ENCODE measurements around the gene PPP1R3G. TPM values are rescaled to one million over a fixed set of nuclear protein-coding genes. Genes with fewer than 3 reads are reported as not detected.
A peak's percentile ranks its signal among the peaks of the same experiment; 100 is the strongest.
"Not testable (repeated sequence)": the region's sequence is repeated elsewhere in the genome, so short reads cannot be mapped to it uniquely, and the experiment has no call there.

The PPP1R3G gene
- total RNA-seq = 1 to 10 TPM; 2.8 to 4.2 TPM
- long read RNA-seq, donor 1, full-length matches to known transcripts = 5 of 5 reads
- long read RNA-seq, donor 1, partial matches to known transcripts = 0 of 5 reads
- long read RNA-seq, donor 1, other reads (novel, unspliced or antisense) = 0 of 5 reads
- long read RNA-seq, donor 2, full-length matches to known transcripts = 21 of 21 reads
- long read RNA-seq, donor 2, partial matches to known transcripts = 0 of 21 reads
- long read RNA-seq, donor 2, other reads (novel, unspliced or antisense) = 0 of 21 reads

DNA sequence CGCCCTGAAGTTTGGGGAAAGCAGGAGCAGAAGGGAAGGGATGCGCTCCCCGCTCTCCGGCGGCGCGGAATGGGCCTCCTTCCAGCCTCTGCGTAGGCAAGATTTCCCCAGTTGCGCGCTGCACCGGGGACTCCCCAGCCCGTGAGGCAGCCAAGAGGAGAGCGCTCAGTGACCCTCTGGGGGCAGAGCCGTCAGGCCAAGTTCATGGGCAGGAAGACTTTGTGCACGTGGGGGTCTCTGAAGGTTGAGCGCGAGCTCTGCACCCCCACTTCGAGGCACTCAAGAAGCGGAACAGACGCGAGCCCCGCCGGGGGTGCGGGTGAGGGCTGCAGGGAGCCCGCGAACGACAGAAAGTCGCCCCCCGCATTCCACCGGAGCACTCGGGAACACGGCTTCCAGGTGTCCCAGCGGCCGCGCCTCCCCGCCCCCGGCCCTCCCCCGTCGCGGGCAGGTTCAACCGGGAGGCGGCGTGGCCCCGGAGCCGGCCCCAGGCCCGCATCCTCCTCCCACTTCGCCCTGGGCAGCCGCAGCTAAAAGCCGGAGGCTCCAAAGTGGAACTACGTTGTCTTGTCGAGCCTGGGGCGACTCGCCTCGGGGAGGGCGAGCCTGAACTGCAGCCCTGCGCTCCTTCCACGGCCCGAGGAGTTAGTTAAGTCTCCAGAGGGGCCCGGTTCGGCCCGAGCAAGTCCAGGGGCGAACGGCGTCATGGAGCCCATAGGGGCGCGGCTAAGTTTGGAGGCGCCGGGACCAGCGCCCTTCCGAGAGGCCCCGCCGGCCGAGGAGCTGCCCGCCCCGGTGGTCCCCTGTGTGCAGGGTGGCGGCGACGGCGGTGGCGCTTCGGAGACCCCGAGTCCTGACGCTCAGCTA, at the start of gene PPP1R3G:
Gene PPP1R3G (plus strand): TSS at position 561 of the 867 bp plus-strand sequence. CDS start 145 bp downstream, at position 706.
- intact Hi-C loops (cut with DNase I) = no loop called here

DNA sequence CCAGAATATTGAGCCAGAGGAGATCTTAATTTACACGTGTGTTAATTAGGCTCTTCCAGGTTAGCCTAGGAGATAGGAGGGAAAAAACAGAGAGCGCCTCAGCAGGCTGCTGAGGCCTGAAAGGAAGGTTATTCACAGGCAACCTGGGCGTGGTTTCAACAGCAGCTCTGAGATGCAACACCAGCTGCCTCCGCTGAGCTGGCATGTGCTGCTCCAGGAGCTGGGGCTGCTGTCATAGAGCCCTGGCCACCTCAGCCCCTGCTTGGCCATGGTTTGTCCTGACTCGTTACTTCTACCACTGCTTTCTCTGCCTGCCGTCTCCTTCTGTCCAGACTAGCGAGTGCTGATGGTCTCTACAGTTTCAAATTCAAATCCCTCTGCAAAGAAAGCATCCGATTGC, 48.9 kb upstream of the PPP1R3G start:
- no peak for DNase-seq (ENCODE audit: low spot score)
- intact Hi-C loops (cut with DNase I) = no loop called here

More for the DNA sequence above, at the start of gene PPP1R3G:
- peak; percentile 89 for DNase-seq (ENCODE audit: low spot score)

DNA sequence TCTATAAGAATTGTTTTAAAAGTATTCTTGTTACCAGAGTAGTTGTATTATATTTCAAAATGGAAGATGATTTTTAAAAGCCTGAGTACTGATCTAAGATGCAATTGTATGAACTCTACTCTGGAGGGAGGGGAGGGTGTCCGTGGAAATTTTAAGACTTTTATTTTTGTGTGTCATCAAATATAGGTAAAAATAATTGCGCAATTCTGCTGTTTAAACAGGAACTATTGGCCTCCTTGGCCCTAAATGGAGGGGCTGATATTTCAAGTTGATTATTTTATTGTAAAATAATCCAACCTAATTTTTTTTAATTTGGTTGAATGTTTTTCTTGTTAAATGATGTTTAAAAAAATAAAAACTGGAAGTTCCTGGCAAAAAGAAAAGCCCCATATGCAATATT, 43.2 kb upstream of the PPP1R3G start:
- intact Hi-C loops (cut with DNase I) = no loop called here

DNA sequence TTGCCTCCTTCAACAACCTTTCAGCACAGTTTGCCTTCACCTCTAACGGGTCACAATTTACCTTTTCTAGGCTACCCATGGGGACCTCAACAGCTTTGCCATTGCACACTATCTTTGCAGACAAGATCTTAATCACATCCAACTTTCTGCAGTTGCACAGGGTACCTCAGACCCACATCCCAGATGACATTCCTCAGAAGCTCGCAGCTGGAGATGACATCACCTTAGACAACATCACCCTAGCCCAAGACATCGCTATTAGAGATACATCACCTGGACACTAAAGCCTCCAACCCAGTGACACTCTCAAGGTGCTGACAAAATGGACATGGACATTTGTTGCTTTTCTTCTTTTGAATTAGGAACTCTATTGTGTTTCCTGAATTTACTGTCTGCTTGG, 42.7 kb upstream of the PPP1R3G start:
- intact Hi-C loops (cut with DNase I) = no loop called here
- DNase-seq (ENCODE audit: low spot score) = no peak

More for the DNA sequence above, 43.2 kb upstream of the PPP1R3G start:
- no peak for DNase-seq (ENCODE audit: low spot score)

DNA sequence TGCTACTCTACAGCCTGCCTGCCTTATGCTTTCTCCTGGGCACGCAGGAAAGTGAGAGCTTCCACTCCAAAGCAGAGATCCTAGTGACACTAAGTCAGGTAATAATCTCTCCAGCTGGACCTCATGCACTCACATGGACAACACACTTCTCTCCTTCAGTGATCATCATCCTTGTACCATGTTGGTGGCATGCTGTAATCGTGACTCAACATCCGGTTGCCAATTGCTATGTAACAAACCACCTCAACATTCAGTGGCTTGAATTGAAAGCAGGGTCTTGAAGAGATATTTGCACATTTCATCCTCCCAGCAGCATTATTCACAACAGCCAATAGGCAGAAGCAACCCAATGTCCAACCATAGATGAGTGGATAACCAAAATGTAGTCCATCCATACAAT, 40.3 kb upstream of the PPP1R3G start:
- DNase-seq (ENCODE audit: low spot score) = no peak
- intact Hi-C loops (cut with DNase I) = no loop called here

DNA sequence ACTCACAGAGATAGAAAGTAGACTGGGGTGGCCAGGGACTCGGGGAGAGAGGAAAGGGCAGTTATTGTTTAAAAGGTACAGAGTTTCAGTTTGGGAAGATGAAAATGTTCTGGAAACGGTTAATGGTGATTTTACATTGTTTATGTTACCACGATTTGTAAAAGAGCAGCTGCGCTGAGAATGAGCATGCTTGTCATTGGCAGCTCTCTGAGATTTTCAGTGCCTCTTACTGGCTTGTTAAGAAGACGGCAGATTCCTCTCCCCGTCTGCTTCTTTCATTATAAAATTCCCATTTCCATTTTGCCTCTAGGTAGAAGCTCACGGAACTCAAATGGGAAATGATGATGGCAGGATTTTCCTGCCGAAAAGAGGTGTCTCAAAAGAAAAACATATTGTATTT, 39.7 kb upstream of the PPP1R3G start:
- intact Hi-C loops (cut with DNase I) = no loop called here
- no peak for DNase-seq (ENCODE audit: low spot score)

DNA sequence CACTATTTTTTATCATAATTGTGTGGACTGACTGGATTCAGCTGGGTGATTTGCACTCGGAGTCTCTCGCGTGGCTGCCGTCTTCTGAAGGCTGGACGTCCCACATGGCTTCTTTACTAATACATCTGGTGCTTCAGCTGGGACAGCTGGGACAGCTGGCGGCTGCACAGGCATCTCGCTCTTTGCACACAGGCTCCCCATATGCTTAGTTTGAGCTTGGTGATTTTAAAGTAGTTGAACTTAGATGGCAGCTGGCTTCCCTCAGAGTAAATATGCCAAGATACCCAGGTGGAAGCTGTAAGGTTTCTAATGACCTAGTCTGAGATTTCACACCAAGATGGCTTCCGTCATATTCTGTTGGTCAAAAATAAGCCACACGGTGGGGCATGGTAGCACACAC, 38.7 kb upstream of the PPP1R3G start:
- intact Hi-C loops (cut with DNase I) = no loop called here
- no peak for DNase-seq (ENCODE audit: low spot score)

DNA sequence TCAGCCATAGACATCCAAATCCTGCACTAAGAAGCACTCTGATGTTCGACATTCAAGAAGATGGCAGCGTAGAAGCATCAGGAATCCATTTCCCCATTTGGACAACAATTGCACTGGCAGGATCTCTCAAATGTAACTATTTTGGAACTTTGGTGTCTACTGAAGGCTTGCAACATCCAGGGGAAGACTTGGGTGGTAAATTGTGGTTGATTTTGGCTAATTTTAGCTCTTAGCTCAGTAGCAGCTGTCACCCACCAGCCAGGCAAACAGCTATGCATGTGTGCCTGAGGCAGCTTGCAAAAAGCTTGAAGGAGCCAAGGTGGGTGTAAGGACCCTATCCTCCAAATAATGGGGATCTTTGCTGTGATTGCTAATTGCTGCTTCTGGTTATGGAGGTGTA, 35.1 kb upstream of the PPP1R3G start:
- intact Hi-C loops (cut with DNase I) = no loop called here

DNA sequence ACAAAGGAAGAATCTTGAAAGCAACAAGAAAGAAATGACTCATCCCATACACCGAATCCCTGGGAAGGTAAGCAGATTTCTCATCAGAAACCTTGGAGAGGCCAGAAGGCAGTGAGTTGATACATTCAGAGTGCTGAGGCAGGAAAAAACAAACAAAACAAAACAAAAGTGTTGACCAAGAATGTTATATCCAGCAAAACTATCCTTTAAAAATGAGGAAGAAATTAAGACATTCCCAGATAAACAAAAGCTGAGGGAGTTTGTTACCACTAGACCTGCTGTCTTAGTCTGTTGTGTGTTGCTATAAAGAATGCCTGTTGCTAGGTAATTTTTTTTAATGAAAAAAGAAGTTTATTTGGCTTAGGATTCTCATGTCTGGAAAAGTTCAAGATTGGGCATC, 33.7 kb upstream of the PPP1R3G start:
- intact Hi-C loops (cut with DNase I) = no loop called here
- no peak for DNase-seq (ENCODE audit: low spot score)

More for the DNA sequence above, 35.1 kb upstream of the PPP1R3G start:
- DNase-seq (ENCODE audit: low spot score) = no peak

DNA sequence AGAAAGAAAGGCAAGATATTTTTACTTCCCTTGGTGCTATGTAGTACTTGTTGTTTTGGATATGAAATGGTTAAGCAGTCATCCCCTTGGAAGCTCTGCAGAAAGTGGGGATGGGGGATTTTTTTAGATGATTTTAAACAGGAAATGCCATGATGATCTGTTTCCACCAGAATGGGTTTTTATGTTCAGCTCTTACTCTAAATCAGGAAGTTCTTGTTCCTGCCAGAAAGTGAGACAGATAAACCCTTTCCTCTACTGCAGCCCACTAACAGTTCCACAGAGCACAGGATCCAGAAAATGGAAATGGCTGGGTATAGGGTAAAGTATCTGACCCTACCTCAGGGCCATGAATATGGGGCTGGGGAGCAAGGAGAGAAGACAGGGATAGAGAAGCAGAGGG, 32.1 kb upstream of the PPP1R3G start:
- intact Hi-C loops (cut with DNase I) = no loop called here
- DNase-seq (ENCODE audit: low spot score) = no peak

DNA sequence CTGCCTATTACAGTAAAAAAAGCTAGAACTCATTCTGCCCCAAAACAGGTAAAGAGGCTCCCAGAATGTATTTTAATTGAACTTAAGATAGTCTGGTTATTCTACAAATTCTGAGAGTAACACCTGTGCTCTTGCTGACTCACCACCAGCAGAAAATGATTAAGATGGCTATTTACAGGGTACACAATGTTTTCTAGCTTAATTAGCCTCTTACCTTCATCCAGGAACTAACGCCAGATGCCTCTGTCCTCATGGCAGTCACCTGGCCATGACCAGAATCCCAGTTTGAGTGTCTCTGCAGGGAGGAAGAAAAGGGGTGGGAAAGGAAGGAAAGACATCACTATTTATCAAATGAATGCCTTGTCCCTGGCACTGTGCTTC, 31.3 kb upstream of the PPP1R3G start:
- no peak for DNase-seq (ENCODE audit: low spot score)
- intact Hi-C loops (cut with DNase I) = no loop called here

DNA sequence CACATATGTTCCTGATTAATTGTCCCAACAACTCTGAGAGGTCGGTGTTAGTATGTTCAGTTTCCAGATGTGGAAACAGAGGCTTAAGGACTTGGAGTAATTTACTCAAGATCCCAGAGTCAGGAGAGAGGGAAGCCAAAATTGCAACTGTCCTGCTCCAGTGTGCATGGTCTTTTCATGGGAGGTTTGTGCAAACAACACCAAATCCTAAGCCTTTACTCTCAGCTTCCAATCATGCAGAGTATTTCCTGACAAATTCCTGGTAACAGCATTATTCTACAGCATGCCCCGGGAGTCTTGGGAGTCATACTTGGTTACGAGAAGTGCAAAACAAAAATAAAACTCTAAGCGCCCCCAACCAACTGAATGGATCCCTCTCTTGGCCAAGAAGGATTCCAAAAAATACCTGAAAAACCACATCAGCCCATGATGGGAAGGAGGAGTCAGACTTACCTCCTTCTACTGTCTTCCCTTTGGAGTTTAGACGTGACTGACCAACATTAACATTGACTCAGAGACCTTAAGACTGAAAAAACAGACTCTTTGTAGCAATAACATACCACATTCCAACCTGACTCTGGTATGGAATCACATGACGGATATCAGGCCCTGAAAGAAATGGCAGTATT, 30.8 kb upstream of the PPP1R3G start:
- intact Hi-C loops (cut with DNase I) = no loop called here

DNA sequence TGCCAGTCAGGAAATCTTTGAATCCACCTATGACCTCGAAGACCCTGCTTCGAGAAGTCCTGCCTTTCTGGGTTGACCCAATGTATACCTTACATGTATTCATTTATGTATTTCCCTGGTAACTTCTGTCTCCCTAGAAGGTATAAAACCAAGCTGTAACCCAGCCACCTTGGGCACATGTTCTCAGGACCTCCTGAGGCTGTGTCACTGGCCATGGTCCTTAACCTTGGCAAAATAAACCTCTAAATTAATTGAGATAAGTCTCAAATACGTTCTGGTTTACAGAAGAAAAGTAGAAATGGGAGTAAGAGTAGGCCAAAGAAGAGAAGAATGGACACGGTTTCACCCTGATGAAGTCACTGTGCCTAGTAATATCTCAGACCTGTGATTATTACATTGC, 30.0 kb upstream of the PPP1R3G start:
- intact Hi-C loops (cut with DNase I) = no loop called here
- DNase-seq (ENCODE audit: low spot score) = no peak

More for the DNA sequence above, 30.8 kb upstream of the PPP1R3G start:
- no peak for DNase-seq (ENCODE audit: low spot score)

DNA sequence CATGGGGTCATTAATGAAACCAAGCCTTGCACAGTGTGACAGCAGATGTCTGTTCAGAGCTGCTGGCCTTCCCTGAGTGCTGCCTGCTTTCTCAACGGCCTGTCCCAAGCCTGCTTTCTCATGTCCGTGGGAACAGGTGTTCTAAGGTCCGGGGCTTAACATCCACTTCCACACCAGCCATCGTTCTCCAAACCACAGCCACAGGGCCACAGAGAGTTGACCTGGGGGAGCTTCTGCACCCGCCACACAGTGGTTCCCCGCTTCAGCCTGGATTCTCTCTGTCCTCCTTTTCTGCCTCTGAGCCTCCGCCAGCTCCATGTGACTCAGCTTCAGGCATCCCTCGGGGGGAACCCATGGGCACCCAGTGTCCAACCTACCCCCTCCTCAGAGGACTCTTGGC, 26.9 kb upstream of the PPP1R3G start:
- no peak for DNase-seq (ENCODE audit: low spot score)
- intact Hi-C loops (cut with DNase I) = no loop called here

DNA sequence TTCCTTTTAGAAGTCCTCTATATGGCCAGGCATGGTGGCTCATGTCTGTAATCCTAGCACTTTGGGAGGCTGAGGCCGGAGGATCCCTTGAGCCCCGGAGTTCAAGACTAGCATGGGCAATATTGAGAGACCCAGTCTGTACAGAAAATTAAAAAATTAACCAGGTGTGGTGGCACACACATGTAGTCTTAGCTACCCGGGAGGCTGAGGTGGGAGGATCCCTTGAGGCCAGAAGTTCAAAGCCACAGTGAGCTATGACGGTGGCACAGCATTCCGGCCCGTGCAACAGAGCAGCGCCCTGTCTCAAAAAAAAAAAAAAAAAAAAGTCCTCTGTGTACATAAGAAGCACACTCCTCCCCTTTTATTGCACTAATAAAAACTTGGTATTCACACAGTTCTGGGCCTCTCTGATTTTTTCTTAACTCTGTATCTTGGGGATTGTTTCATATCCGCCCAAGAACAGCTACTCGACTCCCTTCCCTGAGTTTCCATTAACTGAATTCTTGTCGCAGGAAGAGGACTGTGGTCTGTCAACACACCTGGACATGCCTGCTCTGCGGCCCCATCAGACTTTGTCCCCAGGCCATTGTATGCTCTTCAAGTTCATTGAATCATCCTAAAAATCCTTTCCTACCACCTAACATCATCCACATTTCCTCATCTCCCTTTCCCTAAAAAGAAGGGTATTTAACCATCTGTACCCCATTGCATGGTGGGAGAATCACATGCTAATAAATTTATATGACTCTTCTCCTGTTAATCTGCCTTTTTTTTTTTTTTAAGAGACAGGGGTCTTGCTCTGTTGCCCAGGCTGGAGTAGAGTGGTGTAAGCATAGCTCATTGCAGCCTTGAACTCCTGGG, 25.9 kb upstream of the PPP1R3G start:
- no peak for DNase-seq (ENCODE audit: low spot score)
- intact Hi-C loops (cut with DNase I) = no loop called here

DNA sequence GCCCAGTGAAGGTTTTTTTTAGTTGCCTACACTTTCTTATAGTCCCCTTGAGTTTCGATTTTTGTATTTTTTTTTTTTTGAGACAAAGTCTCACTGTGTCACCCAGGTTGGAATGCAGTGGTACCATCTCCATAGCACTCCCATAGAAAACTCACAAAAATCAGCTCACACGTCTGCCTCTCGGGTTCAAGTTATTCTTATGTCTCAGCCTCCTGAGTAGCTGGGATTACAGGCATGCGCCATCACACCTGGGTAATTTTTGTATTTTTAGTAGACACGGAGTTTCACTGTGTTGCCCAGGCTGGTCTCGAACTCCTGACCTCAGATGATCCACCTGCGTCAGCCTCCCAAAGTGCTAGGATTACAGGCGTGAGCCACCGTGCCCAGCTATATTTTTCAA, 24.7 kb upstream of the PPP1R3G start:
- intact Hi-C loops (cut with DNase I); DNase-seq (ENCODE audit: low spot score): not testable (repeated sequence)

DNA sequence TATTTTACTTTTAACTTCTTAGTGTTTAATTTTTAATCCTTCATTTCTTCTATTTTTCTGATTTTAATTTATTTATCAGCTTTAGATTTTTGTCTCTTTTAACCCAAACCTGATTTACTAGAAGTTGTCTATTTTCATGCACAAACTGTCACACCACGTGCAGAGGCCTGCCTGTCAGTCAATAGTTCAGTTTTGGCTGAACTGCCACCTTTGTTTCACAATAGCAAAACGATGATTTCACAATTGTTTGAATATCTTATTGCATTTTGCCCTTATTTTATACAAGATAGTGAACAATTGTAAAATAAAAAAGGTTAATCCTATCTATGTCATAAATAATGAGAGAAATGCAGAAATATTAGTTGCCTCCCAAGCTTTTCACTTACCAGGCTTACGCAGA, 24.0 kb upstream of the PPP1R3G start:
- DNase-seq (ENCODE audit: low spot score) = no peak
- intact Hi-C loops (cut with DNase I) = no loop called here

DNA sequence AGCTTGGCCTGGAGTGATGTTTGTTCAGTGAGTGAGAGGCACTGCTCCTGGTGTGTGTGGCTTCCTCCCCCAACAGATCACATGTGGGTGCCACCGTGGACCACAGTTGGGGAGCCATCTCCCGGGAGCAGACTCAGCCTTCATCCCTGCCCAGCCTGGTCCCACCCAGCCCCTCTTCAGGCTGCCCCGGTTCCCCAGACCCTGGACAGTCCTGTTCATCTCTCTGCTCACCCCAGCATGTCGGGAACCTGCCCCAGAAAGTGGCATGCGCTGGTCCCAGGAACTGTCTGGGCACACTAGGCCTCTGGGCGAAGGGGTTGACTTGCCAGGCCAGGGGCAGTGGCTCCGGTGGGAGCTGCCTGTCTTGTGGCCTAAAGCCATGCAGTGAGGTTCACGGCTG, 21.5 kb upstream of the PPP1R3G start:
- intact Hi-C loops (cut with DNase I) = no loop called here

DNA sequence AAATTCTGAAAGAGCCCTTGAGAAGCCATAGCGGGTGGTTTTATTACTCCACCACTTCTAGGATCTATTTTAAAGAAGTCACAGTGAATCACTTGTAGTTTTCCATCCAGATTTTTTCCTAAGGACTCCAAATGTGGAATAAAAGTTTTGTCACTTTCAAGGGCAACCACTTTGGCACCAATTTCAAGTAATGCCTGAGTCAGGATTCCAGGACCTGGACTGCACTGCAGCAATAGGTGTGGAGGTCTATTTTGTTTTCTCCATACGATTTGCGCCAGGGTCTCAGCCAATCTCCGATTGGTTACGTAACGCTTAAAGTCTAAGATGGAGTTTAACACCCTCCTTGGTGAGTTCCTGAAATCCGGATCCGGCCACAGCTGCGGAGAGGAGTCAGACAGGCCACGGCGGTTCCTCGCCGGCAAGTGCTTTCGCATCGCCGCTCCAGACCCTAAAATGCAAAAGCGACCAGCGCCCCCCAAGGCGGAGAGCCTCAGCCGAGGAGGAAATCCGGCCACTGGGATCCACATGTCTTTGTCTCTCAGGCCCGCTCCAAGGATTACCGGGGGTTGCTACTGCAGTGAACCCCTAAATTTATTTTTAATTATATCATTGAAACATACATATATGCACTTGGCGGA, 18.6 kb upstream of the PPP1R3G start:
- DNase-seq (ENCODE audit: low spot score) = peak; percentile 58
- intact Hi-C loops (cut with DNase I) = no loop called here

More for the DNA sequence above, 21.5 kb upstream of the PPP1R3G start:
- no peak for DNase-seq (ENCODE audit: low spot score)
